Measurements from ENCODE around the gene GRWD1.

Gene GRWD1

GRCh38 chr19:48456864-48457263, 11.1 kb downstream of the GRWD1 start:
- no peak for TF ChIP-seq CTCF (IDR thresholded peaks at IDR 0.05; ENCODE audit: extremely low read depth, missing control alignments)
- DNase-seq (ENCODE audit: low spot score), result no peak

DNA sequence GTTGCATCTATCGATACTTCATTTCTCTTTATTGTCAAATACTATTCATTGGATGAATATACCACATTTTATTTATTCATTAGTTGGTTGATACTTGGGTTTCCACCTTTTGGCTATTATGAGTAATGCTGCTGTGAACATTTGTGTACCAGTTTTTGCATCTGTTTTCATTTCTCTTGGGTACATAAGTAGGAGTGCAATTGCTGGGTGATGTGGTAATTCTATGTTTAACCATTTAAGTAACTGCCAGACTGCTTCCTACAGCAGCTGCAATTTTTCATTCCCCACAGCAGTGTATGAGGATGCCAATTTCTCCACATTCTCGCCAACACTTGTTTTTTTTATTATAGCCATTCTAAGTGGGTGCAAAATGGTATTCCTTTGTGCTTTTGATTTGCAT, 12.2 kb downstream of the GRWD1 start:
- DNase-seq (ENCODE audit: low spot score), result no peak
- no peak for TF ChIP-seq CTCF (IDR thresholded peaks at IDR 0.05; ENCODE audit: extremely low read depth, missing control alignments)

- no peak for TF ChIP-seq CTCF (IDR thresholded peaks at IDR 0.05; ENCODE audit: extremely low read depth, missing control alignments)
- no peak for DNase-seq (ENCODE audit: low spot score)
Measured at GRCh38 chr19:48461651-48461981, 15.8 kb downstream of the GRWD1 start.

DNA sequence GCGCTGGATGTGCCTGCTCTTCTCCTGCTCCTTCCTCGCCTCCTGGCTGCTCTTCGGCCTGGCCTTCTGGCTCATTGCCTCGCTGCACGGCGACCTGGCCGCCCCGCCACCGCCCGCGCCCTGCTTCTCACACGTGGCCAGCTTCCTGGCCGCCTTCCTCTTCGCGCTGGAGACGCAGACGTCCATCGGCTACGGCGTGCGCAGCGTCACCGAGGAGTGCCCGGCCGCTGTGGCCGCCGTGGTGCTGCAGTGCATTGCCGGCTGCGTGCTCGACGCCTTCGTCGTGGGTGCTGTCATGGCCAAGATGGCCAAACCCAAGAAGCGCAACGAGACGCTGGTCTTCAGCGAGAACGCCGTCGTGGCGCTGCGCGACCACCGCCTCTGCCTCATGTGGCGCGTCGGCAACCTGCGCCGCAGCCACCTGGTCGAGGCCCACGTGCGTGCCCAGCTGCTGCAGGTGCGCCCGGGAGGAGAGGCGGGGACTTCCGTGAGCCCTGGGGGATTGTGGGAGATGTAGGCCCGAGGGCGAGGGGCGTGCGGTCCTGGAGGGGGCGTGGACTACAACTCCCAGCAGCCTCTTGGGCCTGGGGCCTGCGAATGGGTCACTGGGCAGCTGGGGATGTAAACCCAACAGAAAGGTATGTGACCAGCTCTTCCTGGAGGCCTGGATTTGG, 16.3 kb downstream of the GRWD1 start:
- TF ChIP-seq CTCF (IDR thresholded peaks at IDR 0.05; ENCODE audit: extremely low read depth, missing control alignments), result no peak
- no peak for DNase-seq (ENCODE audit: low spot score)

DNA sequence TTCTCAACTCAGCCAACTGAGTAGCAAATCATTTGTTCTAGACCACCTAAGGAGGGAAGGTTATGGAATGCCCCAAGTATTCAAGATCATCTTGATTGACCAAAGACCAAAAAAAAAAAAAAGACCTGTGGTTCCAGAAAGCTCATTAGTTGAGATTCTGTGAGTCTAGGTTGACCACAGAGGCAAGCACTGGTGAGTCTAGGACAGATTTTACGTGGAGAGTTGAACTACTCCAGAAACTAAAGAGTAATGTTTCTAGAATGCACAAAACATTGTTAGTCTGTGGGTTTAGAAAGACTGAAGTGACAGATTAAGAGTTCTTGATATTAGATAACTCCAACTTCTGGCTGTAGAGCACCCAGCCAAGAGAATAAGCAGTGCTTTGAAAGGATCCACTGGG, 19.4 kb downstream of the GRWD1 start:
- DNase-seq (ENCODE audit: low spot score), result no peak
- no peak for TF ChIP-seq CTCF (IDR thresholded peaks at IDR 0.05; ENCODE audit: extremely low read depth, missing control alignments)

GRCh38 chr19:48466561-48467325, 21.0 kb downstream of the GRWD1 start:
- no peak for DNase-seq (ENCODE audit: low spot score)

More at GRCh38 chr19:48466561-48467325, 21.0 kb downstream of the GRWD1 start:
- TF ChIP-seq CTCF (IDR thresholded peaks at IDR 0.05; ENCODE audit: extremely low read depth, missing control alignments), result no peak

Data from GM20000 (cell line).